Thoracic aorta (tissue), 2 donors: Measurements from ENCODE around the gene OSBPL10. TPM values are rescaled to one million over a fixed set of nuclear protein-coding genes. Genes with fewer than 3 reads are reported as not detected.

Experiments used
- ATAC-seq: fragments of 150-250 bp; one replicate; pipeline ENCODE4 v1.8.0; 2017; ENCODE audit warnings: low read depth; ENCODE audit not compliant: insufficient number of reproducible peaks, low FRiP score
- DNase-seq: peaks from one replicate; pipeline ENCODE4 v3.0.0-alpha.2; 2020; ENCODE audit warnings: low spot score
- H3K27ac ChIP-seq, 2 donors: fragments of 200-600 bp; sonication (generic); 1 replicate in 1 of 2; 2 replicates in 1 of 2; pipeline ENCODE4 v1.5.1; 2016; ENCODE audit warnings: mild to moderate bottlenecking in 2 of 2, moderate library complexity in 2 of 2
- H3K27me3 ChIP-seq: fragments of 200-600 bp; sonication (generic); replicated peaks from 2 replicates; pipeline ENCODE4 v1.6.0; 2016; ENCODE audit warnings: mild to moderate bottlenecking; ENCODE audit not compliant: insufficient read depth
- H3K36me3 ChIP-seq: fragments of 200-600 bp; sonication (generic); one replicate; pipeline ENCODE4 v1.5.1; 2016
- H3K4me1 ChIP-seq, 2 donors: fragments of 200-600 bp; sonication (generic); 1 replicate in 1 of 2; 2 replicates in 1 of 2; pipeline versions ENCODE4 v1.5.1 to v1.6.0; 2016; ENCODE audit warnings: low read depth in 2 of 2, mild to moderate bottlenecking in 1 of 2; ENCODE audit not compliant: control insufficient read depth in 1 of 2
- H3K4me3 ChIP-seq: fragments of 200-600 bp; sonication (generic); 2 replicates; pipeline ENCODE4 v1.5.1; 2016; ENCODE audit warnings: mild to moderate bottlenecking
- H3K9me3 ChIP-seq: fragments of 200-600 bp; sonication (generic); 2 replicates; pipeline ENCODE4 v1.5.1; 2016
- total RNA-seq, 2 donors: library from RNA; depleted of rRNA; stranded (reverse); fragments of >200 nt; gene quantifications; one replicate each; pipeline versions ENCODE4 v1.1.0 to v1.2.3, GENCODE V29; 2016
- TF ChIP-seq, protein P1 (sequence below): fragments of 200-600 bp; sonication (generic); IDR thresholded peaks from one replicate; pipeline ENCODE4 v1.5.1; 2019; ENCODE audit warnings: antibody characterized with exemption

OSBPL10 gene
- total RNA-seq, 2 donors from 2014 or later = 108 to 153 TPM

DNA sequence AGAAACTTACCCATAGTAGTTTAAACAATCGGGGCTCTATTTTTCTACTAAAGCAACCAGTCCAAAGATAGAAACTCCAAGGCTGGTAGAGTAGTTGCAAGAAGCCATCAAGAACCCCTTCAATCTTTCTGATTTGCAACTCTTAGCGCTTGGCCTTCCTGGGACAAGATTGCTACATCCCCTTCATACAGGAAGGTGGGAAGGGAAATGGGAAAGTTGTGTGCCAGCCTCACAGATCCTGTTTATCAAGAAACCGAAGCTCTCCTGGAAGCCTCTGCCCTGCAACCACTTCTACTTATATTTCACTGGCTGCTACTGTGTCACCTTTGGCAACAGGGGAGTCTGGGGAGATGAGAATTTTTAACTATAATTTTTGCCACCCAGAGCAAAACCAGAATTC, 46.2 kb downstream of the OSBPL10 start:
- Histone ChIP-seq H3K9me3 (no peaks in the 10 kb centered on the region), H3K27ac (no peak overlapping the region), H3K27me3 (no peaks in the 10 kb centered on the region), H3K4me1 (peaks cover 6 to 15% of the 10 kb centered on the region in 2 donors), H3K36me3 (no peaks in the 10 kb centered on the region), H3K4me3 (no peak overlapping the region)
- ATAC-seq (no peak), DNase-seq (no peak)
- TF ChIP-seq, protein P1, sequence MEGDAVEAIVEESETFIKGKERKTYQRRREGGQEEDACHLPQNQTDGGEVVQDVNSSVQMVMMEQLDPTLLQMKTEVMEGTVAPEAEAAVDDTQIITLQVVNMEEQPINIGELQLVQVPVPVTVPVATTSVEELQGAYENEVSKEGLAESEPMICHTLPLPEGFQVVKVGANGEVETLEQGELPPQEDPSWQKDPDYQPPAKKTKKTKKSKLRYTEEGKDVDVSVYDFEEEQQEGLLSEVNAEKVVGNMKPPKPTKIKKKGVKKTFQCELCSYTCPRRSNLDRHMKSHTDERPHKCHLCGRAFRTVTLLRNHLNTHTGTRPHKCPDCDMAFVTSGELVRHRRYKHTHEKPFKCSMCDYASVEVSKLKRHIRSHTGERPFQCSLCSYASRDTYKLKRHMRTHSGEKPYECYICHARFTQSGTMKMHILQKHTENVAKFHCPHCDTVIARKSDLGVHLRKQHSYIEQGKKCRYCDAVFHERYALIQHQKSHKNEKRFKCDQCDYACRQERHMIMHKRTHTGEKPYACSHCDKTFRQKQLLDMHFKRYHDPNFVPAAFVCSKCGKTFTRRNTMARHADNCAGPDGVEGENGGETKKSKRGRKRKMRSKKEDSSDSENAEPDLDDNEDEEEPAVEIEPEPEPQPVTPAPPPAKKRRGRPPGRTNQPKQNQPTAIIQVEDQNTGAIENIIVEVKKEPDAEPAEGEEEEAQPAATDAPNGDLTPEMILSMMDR = no peak

DNA sequence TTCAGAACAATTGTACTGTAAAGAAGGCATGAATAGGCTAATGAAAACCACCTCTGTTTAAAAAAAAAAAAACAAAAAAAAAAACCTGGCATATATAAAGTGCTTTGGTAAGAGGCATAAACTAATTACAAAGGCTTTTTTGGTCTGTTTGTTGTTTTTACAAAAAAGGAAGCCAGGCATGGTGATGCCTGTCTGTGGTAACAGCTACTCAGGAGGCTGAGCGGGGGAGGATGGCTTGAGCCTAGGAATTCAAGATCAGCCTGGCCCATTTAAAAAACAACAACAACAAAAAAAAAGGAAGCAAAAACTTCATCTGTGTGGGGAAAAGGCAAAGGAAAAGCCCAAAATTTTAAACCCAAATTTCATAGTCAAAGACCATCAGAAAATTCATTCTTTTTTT, 47.0 kb downstream of the OSBPL10 start:
- Histone ChIP-seq H3K27ac (no peak overlapping the region), H3K4me3 (no peak overlapping the region), H3K36me3 (no peaks in the 10 kb centered on the region), H3K27me3 (no peaks in the 10 kb centered on the region), H3K9me3 (no peaks in the 10 kb centered on the region), H3K4me1 (peaks cover 6 to 15% of the 10 kb centered on the region in 2 donors)
- ATAC-seq (no peak), DNase-seq (no peak)
- TF ChIP-seq, protein P1 = no peak

DNA sequence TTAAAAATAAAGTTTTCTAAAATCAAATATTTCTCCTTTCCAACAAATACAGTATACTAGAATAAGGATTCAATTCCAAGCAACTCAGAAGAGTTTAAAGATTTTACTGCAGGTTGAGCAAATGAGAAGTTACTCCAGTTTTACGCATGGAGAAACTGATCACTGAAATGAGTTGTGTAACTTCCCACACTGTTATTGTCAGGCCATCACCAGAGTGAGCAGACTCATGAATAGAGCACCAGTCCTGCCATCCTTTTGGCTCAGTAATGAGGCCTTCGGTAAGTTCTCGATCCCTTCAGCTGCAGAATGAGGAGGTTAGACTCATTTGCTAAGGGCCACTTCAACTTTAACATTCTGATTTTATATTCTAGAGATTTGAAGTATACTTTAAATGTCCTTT, 48.1 kb downstream of the OSBPL10 start:
- DNase-seq (no peak), ATAC-seq (no peak)
- no peaks in the 10 kb centered on the region for H3K9me3 ChIP-seq
- no peaks in the 10 kb centered on the region for H3K27me3 ChIP-seq
- H3K4me1 ChIP-seq = peaks cover 6 to 15% of the 10 kb centered on the region in 2 donors
- H3K27ac ChIP-seq = no peak overlapping the region
- no peak overlapping the region for H3K4me3 ChIP-seq
- no peaks in the 10 kb centered on the region for H3K36me3 ChIP-seq
- TF ChIP-seq, protein P1 = no peak

DNA sequence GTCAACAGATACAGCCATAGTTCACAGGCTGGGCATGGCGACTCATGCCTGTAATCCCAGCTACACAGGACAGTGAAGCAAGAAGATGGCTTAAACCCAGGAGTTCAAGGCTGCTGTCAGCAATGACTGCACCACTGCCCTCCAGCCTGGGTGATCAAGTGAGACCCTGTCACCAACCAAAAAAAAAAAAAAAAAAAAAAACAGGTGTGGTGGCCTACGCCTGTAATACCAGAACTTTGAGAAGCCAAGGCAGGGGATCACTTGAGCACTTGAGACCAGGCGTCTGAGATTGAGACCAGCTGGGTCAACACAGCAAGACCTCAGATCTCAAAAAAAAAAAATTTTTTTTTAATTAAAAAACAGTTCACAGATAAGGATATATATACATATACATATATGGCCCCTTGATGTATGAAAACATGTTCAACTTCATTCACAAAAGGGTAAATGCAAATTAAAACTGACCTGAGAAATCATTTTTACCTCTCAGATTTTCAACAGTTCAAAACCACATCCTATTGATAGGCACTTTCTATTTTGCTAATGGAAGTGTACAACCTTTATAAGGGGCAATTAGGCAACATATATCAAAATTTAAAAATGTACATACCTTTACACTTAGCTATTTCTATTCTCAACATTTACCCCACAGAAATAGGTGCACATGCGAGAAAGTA, 51.1 kb downstream of the OSBPL10 start:
- H3K9me3 ChIP-seq = no peaks in the 10 kb centered on the region
- H3K27me3 ChIP-seq = no peaks in the 10 kb centered on the region
- H3K4me1 ChIP-seq = peaks cover 2 to 5% of the 10 kb centered on the region in 2 donors
- DNase-seq (no peak), ATAC-seq (no peak)
- no peak overlapping the region for H3K27ac ChIP-seq
- TF ChIP-seq, protein P1 = no peak
- no peak overlapping the region for H3K4me3 ChIP-seq
- no peaks in the 10 kb centered on the region for H3K36me3 ChIP-seq

DNA sequence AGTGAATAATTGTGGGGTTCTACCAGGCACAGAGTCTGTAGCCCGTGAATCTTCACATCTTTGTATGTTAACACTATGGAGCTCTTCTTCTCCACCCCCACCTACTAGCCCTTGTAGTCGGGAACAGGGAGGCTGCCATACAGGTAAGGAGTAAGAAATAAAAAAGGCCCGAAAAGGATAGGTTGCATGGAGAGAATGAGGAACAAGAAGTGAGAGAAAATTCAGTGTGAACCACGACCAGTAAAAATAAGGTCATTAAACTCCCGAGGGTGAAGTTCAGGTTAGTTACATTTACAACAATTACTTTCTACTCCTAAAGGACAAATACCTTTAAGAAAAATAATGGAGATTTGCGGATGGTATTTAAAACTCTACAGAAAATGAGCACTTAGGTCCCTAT, 53.3 kb downstream of the OSBPL10 start:
- DNase-seq (no peak), ATAC-seq (no peak)
- Histone ChIP-seq H3K4me3 (no peak overlapping the region), H3K27ac (no peak overlapping the region), H3K36me3 (no peaks in the 10 kb centered on the region), H3K9me3 (no peaks in the 10 kb centered on the region), H3K27me3 (no peaks in the 10 kb centered on the region), H3K4me1 (peaks cover 0 to 12% of the 10 kb centered on the region in 2 donors)
- TF ChIP-seq, protein P1 = no peak
